SK-N-DZ (cell line): ENCODE measurements around the gene AFF2.
"Not testable (repeated sequence)": the region's sequence is repeated elsewhere in the genome, so short reads cannot be mapped to it uniquely, and the experiment has no call there.

Experiments
- DNase-seq: peaks from one replicate; pipeline ENCODE4 v3.0.0-alpha.2; 2015; ENCODE audit warnings: low spot score

AFF2 gene

GRCh38 chrX:148633218-148633908 lies 132.9 kb downstream of the AFF2 start:
- no peak for DNase-seq

- no peak for DNase-seq
Measured at GRCh38 chrX:148634591-148634990, 134.2 kb downstream of the AFF2 start.

DNA sequence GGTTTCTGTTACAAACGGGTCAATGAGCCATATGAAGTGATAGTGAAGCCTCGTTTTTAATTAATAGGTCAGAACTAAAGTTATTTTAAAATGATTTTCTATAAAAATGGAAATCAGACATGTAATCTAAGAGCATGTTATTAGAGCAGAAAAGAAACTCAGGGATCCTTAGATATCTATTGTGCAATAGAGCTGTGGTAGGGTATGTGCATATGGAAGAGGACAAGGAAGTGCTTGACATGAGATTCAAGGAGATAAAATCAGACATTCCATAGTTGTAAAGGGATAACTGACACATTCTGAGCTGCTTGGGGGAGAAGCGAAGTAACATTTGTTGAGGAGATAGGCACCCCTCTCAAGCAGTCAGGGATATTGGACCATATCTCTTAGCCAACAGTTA lies 143.0 kb downstream of the AFF2 start:
- no peak for DNase-seq

GRCh38 chrX:148647651-148648050 lies 147.2 kb downstream of the AFF2 start:
- DNase-seq, result no peak

- DNase-seq, result no peak
Measured at GRCh38 chrX:148649145-148649795, 148.9 kb downstream of the AFF2 start.

GRCh38 chrX:148658115-148658730 lies 157.8 kb downstream of the AFF2 start:
- no peak for DNase-seq

- DNase-seq, result no peak
Measured at GRCh38 chrX:148659481-148659880, 159.1 kb downstream of the AFF2 start.

DNA sequence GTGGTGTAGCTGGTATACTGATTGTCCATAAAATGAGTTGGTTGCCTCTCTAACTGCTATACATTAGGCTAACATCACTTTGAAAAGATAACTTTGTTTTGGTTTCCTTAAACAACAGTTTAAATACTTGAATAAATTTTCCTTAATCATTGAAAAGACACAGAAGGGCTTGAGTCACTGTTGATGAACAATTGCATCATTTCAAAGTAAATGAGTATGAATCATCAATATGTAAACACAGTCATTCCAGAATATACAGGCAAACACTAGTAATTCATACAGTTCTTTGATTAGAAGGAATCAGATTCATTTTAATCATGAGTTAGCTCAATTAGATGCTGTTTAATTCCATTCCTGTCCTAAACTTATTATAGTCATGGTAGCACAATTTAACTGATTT lies 160.6 kb downstream of the AFF2 start:
- DNase-seq, result no peak

- no peak for DNase-seq
Measured at GRCh38 chrX:148662014-148662413, 161.6 kb downstream of the AFF2 start.

DNA sequence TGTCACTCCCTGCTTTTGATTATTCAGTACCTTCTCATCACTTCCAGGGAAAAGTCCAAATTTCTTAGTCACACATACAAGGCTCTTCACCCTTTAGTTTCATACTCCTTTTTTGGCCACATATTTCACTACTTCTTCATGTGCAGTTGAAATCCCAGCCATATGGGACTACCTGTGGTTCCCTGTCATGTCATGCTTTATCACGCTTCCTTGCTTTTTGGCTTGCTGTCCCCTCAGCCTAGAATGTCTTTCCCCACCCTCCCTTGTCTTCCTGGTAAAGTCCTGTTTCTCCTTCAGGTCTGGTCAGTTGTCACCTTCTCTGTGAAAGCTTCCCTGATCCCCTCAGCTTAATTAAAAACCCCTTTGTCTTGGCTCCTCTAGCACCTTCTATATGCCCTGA lies 163.8 kb downstream of the AFF2 start:
- DNase-seq, result no peak

DNA sequence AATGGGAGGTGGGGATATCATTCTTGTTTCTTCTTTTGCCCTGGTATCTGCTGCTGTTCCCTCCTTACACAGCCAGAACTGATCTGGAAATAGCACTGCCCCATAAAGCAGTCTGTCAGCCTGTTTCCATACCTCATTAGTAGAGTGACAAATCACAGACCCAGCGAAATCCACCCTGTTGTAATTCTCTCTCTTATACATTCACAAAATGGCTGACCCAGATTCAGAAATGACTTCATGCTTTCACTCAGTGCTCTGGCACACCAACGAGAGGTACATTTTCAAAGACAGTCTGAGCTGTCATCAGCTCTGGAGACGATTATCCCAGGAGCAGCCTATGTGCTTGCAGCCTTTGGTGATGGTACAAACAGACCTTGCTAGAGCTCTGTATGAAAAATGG lies 164.6 kb downstream of the AFF2 start:
- DNase-seq, result peak; percentile 62

- not testable (repeated sequence) for DNase-seq
Measured at GRCh38 chrX:148669175-148669574, 168.8 kb downstream of the AFF2 start.

- DNase-seq, result no peak
Measured at GRCh38 chrX:148670277-148670676, 169.9 kb downstream of the AFF2 start.

DNA sequence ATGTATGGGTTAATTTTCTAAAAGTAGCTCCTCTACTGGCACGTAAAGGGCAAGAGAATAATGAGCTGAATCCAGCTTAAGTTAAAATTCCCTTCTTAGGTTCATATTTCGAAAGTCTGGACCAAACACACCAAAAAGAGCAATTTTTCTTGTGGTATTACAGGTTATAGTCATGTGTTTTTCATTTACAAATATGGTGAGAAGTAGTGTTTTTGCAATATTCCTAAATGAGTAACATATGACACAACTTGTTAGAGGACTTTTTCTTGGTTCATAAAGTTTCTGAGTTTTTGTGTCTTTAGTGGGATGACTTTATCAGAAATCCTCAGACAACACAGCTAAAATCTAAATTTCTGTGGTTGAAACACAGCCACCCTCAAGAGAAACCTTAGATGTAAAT lies 172.1 kb downstream of the AFF2 start:
- no peak for DNase-seq

- no peak for DNase-seq
Measured at GRCh38 chrX:148681605-148682004, 181.2 kb downstream of the AFF2 start.

GRCh38 chrX:148682206-148682605 lies 181.8 kb downstream of the AFF2 start:
- no peak for DNase-seq

DNA sequence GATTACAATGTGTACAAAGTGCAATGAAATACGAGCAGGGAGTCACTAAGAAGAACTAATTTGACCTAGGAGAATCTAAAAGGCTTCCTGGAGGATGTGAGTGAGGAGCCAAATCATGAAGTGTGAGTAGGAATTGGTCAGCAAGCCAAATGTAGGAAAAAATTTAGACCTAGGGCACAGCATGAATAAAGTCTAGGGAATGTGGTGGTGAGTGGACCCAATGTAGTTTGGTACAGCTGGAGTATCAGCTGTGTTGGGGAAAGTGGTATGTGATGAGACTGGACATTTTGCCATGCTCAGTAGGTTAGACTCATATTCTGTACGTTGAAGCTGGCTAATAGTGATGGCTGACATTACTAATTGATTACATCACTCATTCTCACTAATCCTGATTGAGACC lies 191.0 kb downstream of the AFF2 start:
- DNase-seq, result no peak

DNA sequence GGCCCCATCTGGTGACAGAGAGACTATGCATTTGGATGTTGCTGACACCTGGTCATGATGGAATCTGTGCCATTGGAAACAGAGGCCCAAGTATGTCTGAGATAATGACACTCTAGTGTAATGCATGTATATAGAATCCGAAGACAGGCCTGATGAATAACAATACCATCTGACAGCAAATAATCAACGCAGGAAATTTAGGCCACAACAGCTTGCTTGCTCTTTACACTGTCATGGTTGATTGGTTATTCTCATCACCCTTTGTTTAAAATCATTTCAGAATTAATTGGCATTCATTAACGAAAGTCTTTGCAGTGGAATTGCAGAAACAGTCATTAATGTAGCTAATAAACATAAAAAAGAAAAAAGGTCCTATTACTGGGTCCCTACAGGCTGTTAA lies 194.8 kb downstream of the AFF2 start:
- no peak for DNase-seq

- DNase-seq, result no peak
Measured at GRCh38 chrX:148698221-148698620, 197.8 kb downstream of the AFF2 start.

DNA sequence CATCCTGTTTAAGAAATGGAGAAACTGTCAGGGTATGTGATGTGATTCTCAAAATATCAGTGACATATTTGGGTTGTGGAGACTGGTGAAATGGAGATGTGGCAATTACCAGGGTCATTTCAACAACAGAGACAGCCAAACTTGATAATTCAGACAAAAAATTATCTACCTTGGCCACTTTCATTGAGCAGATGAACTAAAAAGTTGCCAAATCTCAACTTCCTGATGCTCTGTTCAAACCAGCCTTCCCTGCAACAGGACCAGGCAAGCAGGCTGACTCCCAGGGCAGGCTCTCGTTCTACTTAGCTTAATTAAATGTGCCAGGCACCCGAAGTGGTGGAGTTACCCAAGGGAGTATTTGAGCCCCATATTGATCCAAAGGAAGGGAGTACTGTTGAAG lies 199.6 kb downstream of the AFF2 start:
- DNase-seq, result no peak

DNA sequence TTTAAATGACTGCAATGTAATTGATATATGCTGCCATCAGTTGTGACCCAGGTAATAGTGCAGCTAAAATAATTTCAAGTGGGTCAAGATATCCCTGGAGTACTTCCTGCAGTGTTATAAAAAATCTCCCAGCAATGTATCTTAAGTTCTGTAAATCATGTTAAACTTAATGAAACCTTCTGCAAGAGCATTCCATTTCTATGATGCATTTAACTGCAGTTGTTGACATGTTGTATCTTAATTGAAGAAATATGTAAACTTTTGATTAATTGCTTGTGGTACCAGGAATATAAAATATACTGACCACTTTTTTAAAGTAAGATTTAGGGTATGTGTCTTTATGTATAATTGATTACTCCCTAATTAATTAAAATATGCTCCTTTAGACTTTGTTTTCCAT lies 213.6 kb downstream of the AFF2 start:
- no peak for DNase-seq

- DNase-seq, result no peak
Measured at GRCh38 chrX:148715361-148715760, 214.9 kb downstream of the AFF2 start.

GRCh38 chrX:148722966-148723365 lies 222.5 kb downstream of the AFF2 start:
- DNase-seq, result no peak
